Esophagus muscularis mucosa (tissue), 3 donors: ENCODE results near the gene HEATR5A.

Source experiments
- POLR2A ChIP-seq: fragments of 450-650 bp; IDR thresholded peaks from one replicate; pipeline ENCODE4 v1.6.1; 2017; ENCODE audit warnings: antibody characterized with exemption, moderate library complexity, mild to moderate bottlenecking, low read depth
- TF ChIP-seq, protein P1 (sequence below), 3 experiments: fragments of 200-600 bp in 2 of 3; fragments of 450-650 bp in 1 of 3; sonication (generic) in 2 of 3; IDR thresholded peaks; one replicate each; pipeline ENCODE4 v1.5.1; 2017 to 2019; ENCODE audit warnings: antibody characterized with exemption in 3 of 3, mild to moderate bottlenecking in 2 of 3, moderate library complexity in 1 of 3

DNA sequence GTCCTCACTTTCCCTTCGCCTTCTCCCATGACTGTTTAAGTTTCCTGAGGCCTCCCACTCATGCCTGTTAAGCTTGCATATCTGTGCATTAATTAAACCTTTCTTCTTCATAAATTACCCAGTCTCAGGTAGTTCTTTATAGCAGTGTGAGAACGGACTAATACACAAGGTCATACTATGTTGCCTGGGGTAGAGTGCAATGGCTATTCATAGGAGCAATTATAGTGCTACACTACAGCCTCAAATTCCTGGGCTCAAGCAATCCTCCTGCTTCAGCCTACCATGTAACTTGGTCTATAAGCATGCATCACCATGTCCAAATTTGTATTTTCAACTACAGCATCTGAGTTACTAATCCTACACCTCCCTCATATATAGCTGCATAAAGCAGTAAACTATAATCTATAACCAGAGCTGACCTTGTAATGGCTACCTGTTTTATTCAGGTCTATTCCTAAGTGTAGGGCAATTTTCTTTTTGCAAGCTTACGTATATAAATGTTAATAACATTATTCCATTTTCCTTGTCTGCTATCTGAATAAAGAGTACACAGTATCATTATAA lies 18.9 kb downstream of the HEATR5A start:
- TF ChIP-seq, protein P1, sequence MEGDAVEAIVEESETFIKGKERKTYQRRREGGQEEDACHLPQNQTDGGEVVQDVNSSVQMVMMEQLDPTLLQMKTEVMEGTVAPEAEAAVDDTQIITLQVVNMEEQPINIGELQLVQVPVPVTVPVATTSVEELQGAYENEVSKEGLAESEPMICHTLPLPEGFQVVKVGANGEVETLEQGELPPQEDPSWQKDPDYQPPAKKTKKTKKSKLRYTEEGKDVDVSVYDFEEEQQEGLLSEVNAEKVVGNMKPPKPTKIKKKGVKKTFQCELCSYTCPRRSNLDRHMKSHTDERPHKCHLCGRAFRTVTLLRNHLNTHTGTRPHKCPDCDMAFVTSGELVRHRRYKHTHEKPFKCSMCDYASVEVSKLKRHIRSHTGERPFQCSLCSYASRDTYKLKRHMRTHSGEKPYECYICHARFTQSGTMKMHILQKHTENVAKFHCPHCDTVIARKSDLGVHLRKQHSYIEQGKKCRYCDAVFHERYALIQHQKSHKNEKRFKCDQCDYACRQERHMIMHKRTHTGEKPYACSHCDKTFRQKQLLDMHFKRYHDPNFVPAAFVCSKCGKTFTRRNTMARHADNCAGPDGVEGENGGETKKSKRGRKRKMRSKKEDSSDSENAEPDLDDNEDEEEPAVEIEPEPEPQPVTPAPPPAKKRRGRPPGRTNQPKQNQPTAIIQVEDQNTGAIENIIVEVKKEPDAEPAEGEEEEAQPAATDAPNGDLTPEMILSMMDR (IDR thresholded peaks at IDR 0.05) = no peak
- no peak for TF ChIP-seq POLR2A
